ENCODE data around the gene TRANK1.

Gene TRANK1

GRCh38 chr3:36790765-36791164 lies 154.1 kb downstream of the TRANK1 start:
- H2AFZ ChIP-seq (ENCODE audit: low read depth, low read length, severe bottlenecking), result no peak overlapping the region
- H3K9me2 ChIP-seq (replicated peaks; ENCODE audit: insufficient read depth, low read length), result no peaks in the 10 kb centered on the region
- H3K27me3 ChIP-seq (ENCODE audit: low read length), result no peaks in the 10 kb centered on the region
- H3K36me3 ChIP-seq (ENCODE audit: low read length), result no peaks in the 10 kb centered on the region
- no peaks in the 10 kb centered on the region for H3K79me2 ChIP-seq (ENCODE audit: insufficient read depth, low read length)
- H3F3A ChIP-seq (ENCODE audit: insufficient read depth), result no peaks in the 10 kb centered on the region
- no peak overlapping the region for H3K4me3 ChIP-seq (ENCODE audit: insufficient read depth, low read length, poor library complexity, severe bottlenecking)
- TF ChIP-seq, protein P1, sequence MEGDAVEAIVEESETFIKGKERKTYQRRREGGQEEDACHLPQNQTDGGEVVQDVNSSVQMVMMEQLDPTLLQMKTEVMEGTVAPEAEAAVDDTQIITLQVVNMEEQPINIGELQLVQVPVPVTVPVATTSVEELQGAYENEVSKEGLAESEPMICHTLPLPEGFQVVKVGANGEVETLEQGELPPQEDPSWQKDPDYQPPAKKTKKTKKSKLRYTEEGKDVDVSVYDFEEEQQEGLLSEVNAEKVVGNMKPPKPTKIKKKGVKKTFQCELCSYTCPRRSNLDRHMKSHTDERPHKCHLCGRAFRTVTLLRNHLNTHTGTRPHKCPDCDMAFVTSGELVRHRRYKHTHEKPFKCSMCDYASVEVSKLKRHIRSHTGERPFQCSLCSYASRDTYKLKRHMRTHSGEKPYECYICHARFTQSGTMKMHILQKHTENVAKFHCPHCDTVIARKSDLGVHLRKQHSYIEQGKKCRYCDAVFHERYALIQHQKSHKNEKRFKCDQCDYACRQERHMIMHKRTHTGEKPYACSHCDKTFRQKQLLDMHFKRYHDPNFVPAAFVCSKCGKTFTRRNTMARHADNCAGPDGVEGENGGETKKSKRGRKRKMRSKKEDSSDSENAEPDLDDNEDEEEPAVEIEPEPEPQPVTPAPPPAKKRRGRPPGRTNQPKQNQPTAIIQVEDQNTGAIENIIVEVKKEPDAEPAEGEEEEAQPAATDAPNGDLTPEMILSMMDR (IDR thresholded peaks at IDR 0.05; ENCODE audit: insufficient read depth, low read length, poor library complexity, severe bottlenecking), result no peak
- no peak for TF ChIP-seq EZH2phosphoT487 (conservative IDR thresholded peaks at IDR 0.05; ENCODE audit: low read length)
- no peaks in the 10 kb centered on the region for H3K9me3 ChIP-seq (ENCODE audit: insufficient read depth, low read length)
- H4K20me1 ChIP-seq (ENCODE audit: low read depth, low read length), result no peaks in the 10 kb centered on the region
- no peak overlapping the region for H3K27ac ChIP-seq (ENCODE audit: low read depth, low read length)
- H3K4me2 ChIP-seq (ENCODE audit: low read depth, low read length, poor library complexity, severe bottlenecking), result no peak overlapping the region
- no peak overlapping the region for H3K9ac ChIP-seq (ENCODE audit: low read length)

GRCh38 chr3:36786921-36787890 lies 157.6 kb downstream of the TRANK1 start:
- H3K9ac ChIP-seq (ENCODE audit: low read length), result no peak overlapping the region
- H3K4me3 ChIP-seq (ENCODE audit: insufficient read depth, low read length, poor library complexity, severe bottlenecking), result no peak overlapping the region
- H3K27ac ChIP-seq (ENCODE audit: low read depth, low read length), result no peak overlapping the region
- TF ChIP-seq EZH2phosphoT487 (conservative IDR thresholded peaks at IDR 0.05; ENCODE audit: low read length), result no peak
- TF ChIP-seq, protein P1 (IDR thresholded peaks at IDR 0.05; ENCODE audit: insufficient read depth, low read length, poor library complexity, severe bottlenecking), result no peak
- no peaks in the 10 kb centered on the region for H3F3A ChIP-seq (ENCODE audit: insufficient read depth)
- no peaks in the 10 kb centered on the region for H3K79me2 ChIP-seq (ENCODE audit: insufficient read depth, low read length)
- H3K27me3 ChIP-seq (ENCODE audit: low read length), result no peaks in the 10 kb centered on the region
- H3K9me2 ChIP-seq (replicated peaks; ENCODE audit: insufficient read depth, low read length), result no peaks in the 10 kb centered on the region
- H3K4me2 ChIP-seq (ENCODE audit: low read depth, low read length, poor library complexity, severe bottlenecking), result no peak overlapping the region
- no peaks in the 10 kb centered on the region for H3K36me3 ChIP-seq (ENCODE audit: low read length)
- no peaks in the 10 kb centered on the region for H3K9me3 ChIP-seq (ENCODE audit: insufficient read depth, low read length)
- H4K20me1 ChIP-seq (ENCODE audit: low read depth, low read length), result no peaks in the 10 kb centered on the region
- no peak overlapping the region for H2AFZ ChIP-seq (ENCODE audit: low read depth, low read length, severe bottlenecking)

GRCh38 chr3:36784138-36784635 lies 160.7 kb downstream of the TRANK1 start:
- Histone ChIP-seq H3K9ac (ENCODE audit: low read length) (no peak overlapping the region), H3F3A (ENCODE audit: insufficient read depth) (no peaks in the 10 kb centered on the region), H3K9me2 (replicated peaks; ENCODE audit: insufficient read depth, low read length) (no peaks in the 10 kb centered on the region), H2AFZ (ENCODE audit: low read depth, low read length, severe bottlenecking) (no peak overlapping the region), H3K27ac (ENCODE audit: low read depth, low read length) (no peak overlapping the region), H3K4me3 (ENCODE audit: insufficient read depth, low read length, poor library complexity, severe bottlenecking) (no peak overlapping the region), H3K27me3 (ENCODE audit: low read length) (no peaks in the 10 kb centered on the region), H3K4me2 (ENCODE audit: low read depth, low read length, poor library complexity, severe bottlenecking) (no peak overlapping the region), H3K9me3 (ENCODE audit: insufficient read depth, low read length) (no peaks in the 10 kb centered on the region), H4K20me1 (ENCODE audit: low read depth, low read length) (no peaks in the 10 kb centered on the region), H3K36me3 (ENCODE audit: low read length) (no peaks in the 10 kb centered on the region), H3K79me2 (ENCODE audit: insufficient read depth, low read length) (no peaks in the 10 kb centered on the region)
- TF ChIP-seq, protein P1 (IDR thresholded peaks at IDR 0.05; ENCODE audit: insufficient read depth, low read length, poor library complexity, severe bottlenecking), result no peak
- TF ChIP-seq EZH2phosphoT487 (conservative IDR thresholded peaks at IDR 0.05; ENCODE audit: low read length), result no peak
